HG03139 (cell line): Measurements from ENCODE around the gene LHX4.

Experiments used
- ATAC-seq: cut with Tn5 transposase; IDR thresholded peaks from one replicate; pipeline ENCODE4 v1.9.1; 2021; ENCODE audit not compliant: unreplicated experiment

LHX4 gene

GRCh38 chr1:180229483-180230415, at the start of gene LHX4:
Gene LHX4 (plus strand): TSS chr1:180230264. CDS start chr1:180230530, 266 bp downstream.
- peak; percentile 39 for ATAC-seq

DNA sequence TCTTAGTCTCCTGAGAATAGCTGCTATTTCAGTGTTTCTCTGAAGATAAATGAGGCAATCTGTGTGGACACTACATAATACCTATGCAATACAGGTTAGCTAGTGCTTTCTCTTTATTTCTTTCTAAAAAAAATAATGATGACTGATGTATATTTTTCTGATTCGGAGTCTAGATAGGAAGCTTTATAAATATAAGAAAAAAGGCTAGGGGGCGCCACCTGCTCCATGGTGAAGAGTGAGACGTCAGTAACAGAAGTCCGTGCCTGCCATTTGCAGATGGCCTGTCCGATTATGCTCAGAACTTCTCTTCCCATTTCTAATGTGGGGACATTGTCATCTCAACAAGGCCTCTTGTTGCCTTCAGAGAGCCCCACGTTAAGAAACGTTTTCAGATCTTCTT, 49.0 kb upstream of the LHX4 start:
- ATAC-seq: no peak

- no peak for ATAC-seq
Measured at GRCh38 chr1:180181996-180182642, 47.9 kb upstream of the LHX4 start.

- ATAC-seq: no peak
Measured at GRCh38 chr1:180182643-180183311, 47.3 kb upstream of the LHX4 start.

DNA sequence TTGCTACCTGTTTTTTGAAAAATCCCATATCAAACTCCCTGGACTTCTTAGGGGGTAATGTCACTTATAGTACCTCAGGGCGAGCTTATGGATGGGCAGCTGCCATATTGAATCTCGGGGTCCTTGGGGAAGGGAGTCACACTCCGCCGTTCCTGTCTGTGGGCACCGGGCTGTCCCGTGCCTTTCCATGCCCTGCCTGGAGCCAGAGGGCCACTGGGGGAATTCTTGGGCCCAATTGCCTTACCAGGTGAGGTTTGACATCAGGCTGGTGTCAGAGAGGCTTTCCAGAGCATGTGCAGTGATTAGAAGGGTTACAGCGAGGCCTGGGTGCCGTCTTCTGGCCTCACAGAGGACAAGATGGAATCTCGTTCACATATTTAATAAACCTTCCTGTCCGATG, 46.6 kb upstream of the LHX4 start:
- no peak for ATAC-seq

- ATAC-seq: no peak
Measured at GRCh38 chr1:180184041-180184440, 46.0 kb upstream of the LHX4 start.

DNA sequence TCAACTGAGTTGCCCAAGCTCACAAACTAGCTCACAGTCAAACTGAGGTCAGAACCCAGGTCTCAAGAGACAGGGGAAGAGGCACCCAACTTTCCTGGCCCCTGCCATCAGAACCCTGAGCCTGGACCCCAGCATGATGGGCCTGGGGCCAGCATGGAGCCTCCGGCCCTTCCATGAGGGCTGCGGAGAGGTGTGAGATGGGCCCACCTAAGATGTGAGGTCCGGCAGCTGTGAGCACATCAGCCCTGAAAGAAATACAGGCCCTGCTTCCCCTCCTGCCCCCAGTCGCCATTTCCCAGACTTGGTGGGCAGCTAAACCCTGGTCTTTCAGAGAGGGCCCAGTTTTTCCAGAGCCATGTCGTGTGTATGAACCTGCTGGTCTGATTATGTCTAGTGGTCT, 44.8 kb upstream of the LHX4 start:
- ATAC-seq: no peak

DNA sequence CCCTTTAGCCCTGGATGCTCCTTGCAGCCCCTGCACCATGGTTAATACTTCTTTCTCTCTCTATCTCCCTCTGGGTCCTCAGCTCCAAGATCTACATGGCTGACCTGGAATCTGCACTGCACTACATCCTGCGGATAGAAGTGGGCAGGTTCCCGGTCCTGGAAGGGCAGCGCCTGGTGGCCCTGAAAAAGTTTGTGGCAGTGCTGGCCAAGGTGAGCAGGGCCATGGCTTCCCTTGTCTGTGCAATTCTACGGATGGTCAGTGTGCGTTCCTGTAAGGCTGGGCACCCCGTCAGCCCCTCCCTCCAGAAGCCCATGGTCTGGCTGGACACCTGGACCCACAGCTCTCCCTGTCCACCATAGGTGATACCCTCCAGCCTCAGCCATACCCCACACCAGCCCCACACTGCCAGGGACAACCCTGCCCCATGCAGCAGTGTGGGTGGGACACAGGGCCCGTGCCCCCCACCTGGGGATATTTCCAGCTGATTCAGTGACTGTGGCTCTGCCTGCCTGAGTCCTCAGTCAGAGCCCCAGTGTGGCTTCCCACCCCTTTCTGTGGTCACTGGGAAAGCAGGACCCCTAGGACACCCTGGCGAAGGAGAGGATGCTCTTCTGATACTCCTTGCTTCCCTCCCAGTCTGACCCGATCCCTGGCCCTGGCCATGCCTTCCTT, 44.0 kb upstream of the LHX4 start:
- ATAC-seq: no peak

DNA sequence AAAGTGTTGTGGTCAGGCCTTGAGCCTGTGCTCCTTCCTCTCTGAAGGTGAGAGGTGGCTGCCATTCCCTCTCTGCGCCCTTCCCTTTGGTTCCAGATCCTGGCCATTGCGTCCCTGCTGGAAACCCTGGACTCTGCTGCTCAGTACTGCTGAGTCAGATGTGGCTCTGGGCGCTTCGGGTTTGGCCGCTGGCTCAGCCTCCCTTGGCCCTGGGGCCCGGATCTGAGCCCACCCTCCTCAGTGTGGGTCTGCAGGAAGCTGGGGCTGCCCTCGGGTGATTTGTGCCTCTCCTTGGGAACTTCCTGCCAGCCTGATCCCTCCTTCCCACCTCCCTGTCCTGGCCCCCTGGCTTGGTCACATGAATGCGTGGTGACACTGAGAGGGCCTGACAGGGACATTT, 43.2 kb upstream of the LHX4 start:
- no peak for ATAC-seq

- no peak for ATAC-seq
Measured at GRCh38 chr1:180187626-180188025, 42.4 kb upstream of the LHX4 start.

DNA sequence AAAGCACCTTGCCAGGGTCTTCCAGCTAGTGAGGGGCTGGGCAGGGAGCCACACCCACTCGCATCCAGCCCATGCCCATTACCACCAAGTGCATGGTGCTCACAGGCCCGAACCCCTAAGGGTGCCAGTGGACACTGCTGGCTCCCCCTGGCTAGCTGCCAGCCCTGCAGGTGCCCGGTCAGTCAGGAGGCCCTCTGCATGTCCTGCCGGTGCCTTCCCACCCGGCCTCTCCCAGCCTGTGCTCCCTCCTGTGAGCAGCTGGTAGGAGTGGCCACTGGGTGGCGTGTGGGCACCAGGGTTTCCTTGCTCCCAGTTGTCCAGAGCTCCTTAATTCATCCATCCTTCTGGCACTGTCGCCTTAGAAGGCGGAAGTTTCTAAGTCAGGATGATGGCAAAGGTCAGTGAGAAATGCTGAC, 42.0 kb upstream of the LHX4 start:
- no peak for ATAC-seq

DNA sequence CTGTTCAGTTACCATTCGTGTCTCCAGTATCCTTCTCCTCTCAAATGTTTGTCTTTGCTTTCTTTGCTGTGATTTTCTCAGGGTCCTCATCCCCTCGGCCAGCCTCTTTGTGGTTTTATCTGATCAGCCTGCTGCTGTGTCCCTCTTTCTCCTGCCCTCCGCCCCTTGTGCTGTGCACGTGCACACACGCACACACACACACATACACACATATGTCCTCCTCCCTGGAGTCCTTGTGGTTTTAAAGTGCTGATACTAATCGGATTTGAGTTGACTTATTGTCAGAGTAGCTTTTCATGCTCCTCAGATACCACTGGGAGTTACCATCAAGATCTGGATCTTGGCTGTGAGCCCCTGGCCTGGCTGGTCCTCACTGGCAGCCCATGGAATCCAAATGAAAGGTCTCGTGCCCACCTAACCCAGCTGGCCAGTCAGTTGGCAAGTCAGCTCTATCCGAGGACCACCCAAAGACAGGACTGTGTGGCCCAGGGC, 41.3 kb upstream of the LHX4 start:
- ATAC-seq: no peak

DNA sequence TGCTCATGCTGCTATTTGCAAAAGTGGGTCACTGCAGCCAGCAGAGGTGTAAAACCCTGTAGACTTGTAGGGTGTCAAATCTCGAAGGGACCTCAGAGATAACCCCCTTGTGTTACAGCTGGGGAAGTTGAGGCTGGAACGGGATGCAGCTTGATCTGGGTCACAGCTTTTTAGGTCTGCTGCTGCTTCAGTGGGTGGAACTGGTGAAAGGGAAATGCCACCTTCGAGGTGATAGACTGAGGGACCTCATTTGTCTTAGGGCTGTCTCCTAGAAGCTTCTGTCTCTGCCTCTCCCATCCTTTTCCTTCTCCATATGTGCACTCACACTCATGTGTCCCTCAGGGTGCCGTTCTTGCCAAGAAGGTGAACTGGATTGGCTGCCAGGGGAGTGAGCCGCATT, 40.0 kb upstream of the LHX4 start:
- no peak for ATAC-seq

DNA sequence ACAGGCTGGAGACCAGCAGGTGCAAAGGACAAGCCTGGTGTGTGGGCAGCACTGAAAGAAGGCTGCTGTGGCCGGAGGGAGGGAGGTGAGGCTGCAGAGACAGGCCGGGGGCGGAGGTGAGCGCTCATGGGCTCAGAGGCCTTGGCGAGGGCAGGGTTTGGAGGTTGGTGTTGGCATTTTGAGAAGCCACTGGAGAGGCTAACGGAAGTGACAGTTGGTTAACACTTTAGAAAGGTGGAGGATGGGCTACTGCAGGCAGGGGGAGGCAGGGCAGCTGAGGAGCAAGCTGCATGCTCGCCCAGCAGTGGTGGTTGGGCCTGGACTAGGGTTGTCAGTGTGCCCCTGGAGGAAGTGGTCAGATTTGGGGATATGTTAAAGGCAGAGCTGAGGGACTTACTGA, 37.9 kb upstream of the LHX4 start:
- ATAC-seq: no peak

DNA sequence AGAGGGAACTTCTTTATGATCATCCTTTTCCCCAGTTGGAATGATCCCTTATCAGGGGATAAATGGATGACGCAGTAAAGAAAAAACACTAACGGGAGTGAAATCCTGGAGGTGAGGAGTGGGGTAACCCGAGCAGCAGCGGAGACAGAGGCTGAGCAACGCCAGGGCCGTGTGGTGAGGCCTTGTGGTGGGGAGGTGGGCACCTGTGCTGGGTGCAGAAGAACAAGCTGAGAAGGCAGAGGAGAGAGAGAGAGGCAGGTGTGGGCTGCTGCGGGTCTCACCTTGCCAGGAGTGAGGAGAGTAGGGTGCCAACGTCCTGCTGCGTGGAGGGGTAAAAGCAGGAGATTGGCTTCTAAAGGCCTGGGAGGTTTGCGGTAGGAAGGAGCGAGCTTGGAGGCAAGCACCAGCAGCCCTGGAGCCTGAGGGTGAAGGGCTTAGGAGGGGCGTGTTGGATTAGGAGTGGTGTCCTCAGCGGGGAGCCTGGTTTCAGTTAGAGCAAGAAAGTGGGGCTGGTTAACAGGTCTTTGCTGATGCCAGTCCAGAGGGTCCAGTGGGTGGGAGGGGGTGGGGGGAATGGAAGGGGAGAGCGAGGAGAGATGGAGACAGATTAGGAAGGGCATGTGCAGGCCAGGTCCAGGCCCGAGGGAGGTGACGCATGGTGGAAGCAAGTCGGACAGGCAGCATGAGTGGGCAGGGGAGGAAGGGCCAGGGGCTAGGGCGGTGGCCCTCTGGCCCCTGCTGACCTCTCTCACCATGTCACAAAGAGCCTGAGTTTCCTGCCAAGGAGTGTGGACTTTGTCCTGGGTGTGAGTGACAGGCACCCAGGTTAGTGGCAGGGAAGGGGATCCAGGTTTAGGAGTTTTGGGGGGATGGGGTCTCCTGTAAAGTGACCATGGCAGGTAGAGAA, 36.7 kb upstream of the LHX4 start:
- no peak for ATAC-seq

DNA sequence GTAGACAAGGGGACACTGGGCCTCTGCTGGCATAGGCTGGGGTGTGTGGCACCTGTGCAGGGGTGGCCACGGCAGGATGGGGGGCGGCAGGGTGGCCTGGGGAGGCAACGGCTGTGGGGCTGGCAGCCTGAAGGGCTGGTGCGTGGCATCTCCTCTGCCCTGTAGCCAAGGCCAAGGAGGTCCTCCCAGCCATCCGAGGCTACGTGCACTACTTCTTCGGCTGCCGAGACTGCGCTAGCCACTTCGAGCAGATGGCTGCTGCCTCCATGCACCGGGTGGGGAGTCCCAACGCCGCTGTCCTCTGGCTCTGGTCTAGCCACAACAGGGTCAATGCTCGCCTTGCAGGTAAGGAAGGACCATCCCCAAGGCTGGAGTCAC, 36.0 kb upstream of the LHX4 start:
- ATAC-seq: no peak

DNA sequence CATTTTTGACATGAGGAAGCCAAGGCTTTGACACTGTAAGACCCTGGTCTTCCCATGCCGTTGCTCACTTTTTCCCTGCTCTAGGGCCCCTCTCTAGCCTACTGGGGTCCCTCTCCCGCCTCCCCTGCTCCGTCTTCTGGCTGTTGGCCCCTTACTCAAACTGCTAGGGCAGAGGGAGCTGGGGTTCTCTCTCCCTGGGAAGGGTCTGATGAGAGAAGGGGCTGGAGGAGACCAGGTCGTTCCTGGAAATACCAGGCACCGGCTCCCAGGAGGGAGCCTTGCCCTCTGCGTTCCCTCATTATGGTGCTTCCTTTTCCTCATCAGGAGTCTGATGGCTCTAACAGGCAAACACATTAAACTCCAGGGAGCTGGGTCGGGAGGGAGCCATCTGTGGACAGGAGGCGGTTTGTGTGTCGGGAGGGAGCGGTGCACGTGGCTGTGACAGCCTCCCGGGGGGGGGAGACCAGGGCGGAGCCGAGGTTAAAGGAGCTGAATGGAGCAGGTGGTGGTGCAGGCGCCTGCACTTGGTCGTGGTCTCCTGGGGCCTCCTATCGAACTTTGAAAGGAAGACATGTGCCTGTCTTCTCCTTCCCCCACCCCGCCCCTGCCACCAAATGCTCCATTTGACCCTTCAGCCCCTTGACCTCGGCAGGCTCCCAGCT, 35.4 kb upstream of the LHX4 start:
- no peak for ATAC-seq

GRCh38 chr1:180195401-180195800, 34.7 kb upstream of the LHX4 start:
- no peak for ATAC-seq

DNA sequence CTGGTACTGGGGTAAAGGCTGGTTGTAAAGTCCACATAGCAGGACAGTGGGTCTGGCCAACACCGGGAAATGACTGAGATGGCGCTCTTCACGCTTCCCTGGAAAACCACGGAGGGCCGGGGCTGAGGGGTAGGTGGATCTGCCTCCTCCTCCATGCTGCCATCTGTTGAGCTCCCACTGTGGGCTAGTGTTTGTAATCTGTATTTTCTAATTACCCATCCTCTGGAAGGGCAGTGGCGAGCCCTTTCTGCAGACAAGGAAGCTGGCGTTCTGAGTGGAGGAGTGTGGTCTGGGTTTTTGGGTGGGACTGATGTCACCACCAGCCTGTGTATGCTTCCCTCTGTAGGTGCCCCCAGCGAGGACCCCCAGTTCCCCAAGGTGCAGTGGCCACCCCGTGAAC, 34.1 kb upstream of the LHX4 start:
- no peak for ATAC-seq
